Measurements from ENCODE around the gene SEMA6A. TPM values are rescaled to one million over a fixed set of nuclear protein-coding genes. Genes with fewer than 3 reads are reported as not detected.

The SEMA6A gene
- total and polyA plus RNA-seq, 9 of the 15 experiments (the other 6 are each of a cell fraction or from before 2014, with no cell fraction given) = 0.04 to 0.42 (median 0.18) TPM; not detected in 5

DNA sequence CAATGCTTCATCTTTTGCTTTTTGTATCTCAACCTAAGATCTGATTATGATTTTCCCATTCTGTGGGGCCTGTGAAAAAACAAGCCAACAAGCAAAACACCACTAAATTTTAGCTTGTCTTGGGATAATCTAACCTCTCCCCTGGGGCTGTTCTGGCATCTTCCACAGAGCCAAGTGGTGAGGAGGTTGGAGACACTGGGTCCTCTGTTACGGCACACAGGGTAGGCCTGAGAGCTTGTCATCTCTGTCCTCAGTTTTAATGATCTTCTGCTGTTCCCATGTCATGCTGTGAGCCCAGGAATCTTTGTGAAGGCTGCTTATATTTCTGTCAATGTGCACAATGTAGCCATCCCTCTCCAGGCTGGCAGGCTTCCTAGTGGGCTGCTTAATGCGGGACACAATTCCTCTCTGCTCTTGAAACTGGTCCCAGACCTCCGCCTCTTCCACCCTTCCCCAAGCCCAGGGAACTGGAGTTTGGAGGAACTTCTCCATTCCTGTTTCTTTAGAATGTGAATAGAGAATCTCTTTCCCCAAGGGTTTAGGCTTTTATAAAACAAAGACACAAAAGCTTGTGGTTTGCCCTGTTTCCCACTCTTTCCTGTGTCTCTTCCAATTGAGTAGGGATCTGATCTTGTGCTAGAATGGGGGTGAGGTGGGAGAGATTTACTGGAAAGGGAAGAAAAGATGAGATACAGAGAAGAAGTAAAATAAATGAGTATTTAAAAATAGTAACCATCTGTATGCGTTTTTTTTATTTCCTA is 30.9 kb upstream of the SEMA6A start:
- H3K4me3 ChIP-seq = no peak overlapping the region
- BruUV-seq (replicated peaks) = no TSS peak
- TF ChIP-seq CREM (IDR thresholded peaks at IDR 0.05; ENCODE audit: low read depth) (no peak), CHD2 (IDR thresholded peaks at IDR 0.05; ENCODE audit: low read depth, low read length) (no peak), PURB (CRISPR knock-in tag; IDR thresholded peaks at IDR 0.05; ENCODE audit: low read depth) (no peak), HLTF (IDR thresholded peaks at IDR 0.05) (no peak), SREBF1 (IDR thresholded peaks at IDR 0.05; ENCODE audit: borderline replicate concordance, low read depth, low read length) (no peak), CSDE1 (IDR thresholded peaks at IDR 0.05) (no peak)
- TF ChIP-seq, protein P1, sequence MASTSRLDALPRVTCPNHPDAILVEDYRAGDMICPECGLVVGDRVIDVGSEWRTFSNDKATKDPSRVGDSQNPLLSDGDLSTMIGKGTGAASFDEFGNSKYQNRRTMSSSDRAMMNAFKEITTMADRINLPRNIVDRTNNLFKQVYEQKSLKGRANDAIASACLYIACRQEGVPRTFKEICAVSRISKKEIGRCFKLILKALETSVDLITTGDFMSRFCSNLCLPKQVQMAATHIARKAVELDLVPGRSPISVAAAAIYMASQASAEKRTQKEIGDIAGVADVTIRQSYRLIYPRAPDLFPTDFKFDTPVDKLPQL (IDR thresholded peaks at IDR 0.05; ENCODE audit: extremely low read depth, insufficient read length) = no peak
- no peak overlapping the region for H3K4me2 ChIP-seq (ENCODE audit: insufficient read depth, low read length)
- WGBS (ENCODE audit: insufficient coverage, low coverage, missing lambda C conversion rate) = 2% methylated on average over 4 of the region's 4 CpGs
- H3K9me3 ChIP-seq (replicated peaks; ENCODE audit: control insufficient read depth, insufficient read depth, low read depth, low read length) = no peaks in the 10 kb centered on the region
- H4K20me1 ChIP-seq (replicated peaks; ENCODE audit: control insufficient read depth, insufficient read depth, low read length) = no peaks in the 10 kb centered on the region
- DNase-seq (ENCODE audit: extremely low read depth in 1 of 4, low spot score in 3 of 4) (no peak), FAIRE-seq (no peak), ATAC-seq (no peak)
- no peaks in the 10 kb centered on the region for H3K9me1 ChIP-seq (ENCODE audit: control insufficient read depth, insufficient read depth, low read length)
- no peaks in the 10 kb centered on the region for H3K36me3 ChIP-seq (ENCODE audit: control insufficient read depth, insufficient read depth, low read length)
- no peak overlapping the region for H3K9ac ChIP-seq (ENCODE audit: insufficient read depth in 1 of 2, low read depth in 2 of 2, low read length in 2 of 2)
- ChIA-PET POLR2A (no interaction called here), CTCF (ENCODE audit: low intra/inter-chr PET ratio) (no interaction called here)
- H3K79me2 ChIP-seq (ENCODE audit: control insufficient read depth, insufficient read depth, low read length) = no peaks in the 10 kb centered on the region
- in situ Hi-C loops (cut with MboI) = no loop called here
- H3K27me3 ChIP-seq (ENCODE audit: control insufficient read depth in 2 of 2, insufficient read depth in 2 of 2, low read length in 2 of 2) = no peaks in the 10 kb centered on the region
- no peak overlapping the region for H2AFZ ChIP-seq (ENCODE audit: low read depth, low read length)
- intact Hi-C loops (cut with micrococcal nuclease) = no loop called here
- H3K27ac ChIP-seq (ENCODE audit: extremely low read depth, low read depth, low read length) = no peak overlapping the region
- no peaks in the 10 kb centered on the region for H3K4me1 ChIP-seq (replicated peaks in 1 of 2; ENCODE audit: control insufficient read depth in 2 of 2, insufficient read depth in 2 of 2, low read length in 2 of 2)

All from K562 (cell line).